ENCODE data around the gene SLC2A9. TPM values are rescaled to one million over a fixed set of nuclear protein-coding genes. Genes with fewer than 3 reads are reported as not detected.
"Not testable (repeated sequence)": the region's sequence is repeated elsewhere in the genome, so short reads cannot be mapped to it uniquely, and the experiment has no call there.

The SLC2A9 gene
- total RNA-seq, 2 donors from 2014 or later: 10.3 to 12.4 TPM

DNA sequence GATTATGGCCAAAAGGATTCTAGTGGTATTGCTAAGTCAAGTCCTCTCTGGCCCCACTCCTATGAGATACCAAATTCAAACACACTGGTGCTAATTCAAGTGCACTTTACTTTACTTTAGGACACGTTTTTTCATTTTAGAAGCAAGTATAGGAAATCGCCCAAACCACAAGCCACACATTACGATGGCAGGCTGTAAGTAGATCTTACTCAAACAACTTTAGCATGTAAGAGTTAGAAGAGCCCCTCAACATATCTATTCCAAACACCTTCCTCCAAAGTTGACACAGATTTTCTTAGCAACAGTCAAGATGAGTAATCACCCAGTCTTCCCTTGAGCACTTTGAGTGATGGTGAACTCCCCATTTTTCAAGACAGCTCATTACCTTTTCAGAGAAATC, 196.2 kb downstream of the SLC2A9 start:
- intact Hi-C loops (cut with DNase I): no loop called here
- ATAC-seq (no peak), DNase-seq (no peak)

DNA sequence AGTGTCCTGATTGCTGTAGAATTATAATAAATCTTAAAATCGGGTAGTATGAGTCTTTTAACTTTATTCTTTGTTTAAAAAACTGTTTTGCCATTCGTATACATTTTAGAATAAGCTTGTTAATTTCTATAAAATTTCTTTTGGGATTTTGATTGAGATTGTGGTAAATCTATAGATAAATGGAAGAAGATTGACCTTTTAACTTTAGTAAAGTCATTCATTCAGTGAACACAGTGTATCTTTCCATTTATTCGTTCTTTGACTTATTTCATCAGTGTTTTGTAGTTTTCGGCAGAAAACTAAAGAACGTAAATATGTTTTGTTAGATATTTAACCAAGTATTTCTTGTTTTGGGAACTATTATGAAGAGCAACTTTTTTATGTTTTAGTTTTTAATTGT, 201.0 kb downstream of the SLC2A9 start:
- no peak for DNase-seq
- no peak for ATAC-seq
- intact Hi-C loops (cut with DNase I): no loop called here

DNA sequence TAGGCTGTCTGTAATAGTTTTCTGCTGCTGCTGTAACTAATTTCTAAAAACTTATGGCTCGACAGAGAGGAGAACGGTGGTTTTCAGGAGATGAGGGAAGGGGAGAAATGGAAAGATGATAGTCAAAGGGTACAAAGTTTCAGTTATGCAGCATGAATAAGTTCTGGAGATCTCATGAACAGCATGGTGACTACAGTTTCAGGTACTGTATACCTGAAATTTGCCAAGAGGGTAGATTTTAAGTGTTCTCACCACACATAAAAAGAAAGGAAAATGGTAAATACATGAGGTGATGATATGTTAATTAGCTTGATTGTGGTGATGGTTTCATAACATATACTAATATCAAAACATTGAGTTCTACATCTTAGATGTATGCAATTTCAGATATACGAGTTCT, 205.0 kb downstream of the SLC2A9 start:
- no peak for DNase-seq
- no peak for ATAC-seq

DNA sequence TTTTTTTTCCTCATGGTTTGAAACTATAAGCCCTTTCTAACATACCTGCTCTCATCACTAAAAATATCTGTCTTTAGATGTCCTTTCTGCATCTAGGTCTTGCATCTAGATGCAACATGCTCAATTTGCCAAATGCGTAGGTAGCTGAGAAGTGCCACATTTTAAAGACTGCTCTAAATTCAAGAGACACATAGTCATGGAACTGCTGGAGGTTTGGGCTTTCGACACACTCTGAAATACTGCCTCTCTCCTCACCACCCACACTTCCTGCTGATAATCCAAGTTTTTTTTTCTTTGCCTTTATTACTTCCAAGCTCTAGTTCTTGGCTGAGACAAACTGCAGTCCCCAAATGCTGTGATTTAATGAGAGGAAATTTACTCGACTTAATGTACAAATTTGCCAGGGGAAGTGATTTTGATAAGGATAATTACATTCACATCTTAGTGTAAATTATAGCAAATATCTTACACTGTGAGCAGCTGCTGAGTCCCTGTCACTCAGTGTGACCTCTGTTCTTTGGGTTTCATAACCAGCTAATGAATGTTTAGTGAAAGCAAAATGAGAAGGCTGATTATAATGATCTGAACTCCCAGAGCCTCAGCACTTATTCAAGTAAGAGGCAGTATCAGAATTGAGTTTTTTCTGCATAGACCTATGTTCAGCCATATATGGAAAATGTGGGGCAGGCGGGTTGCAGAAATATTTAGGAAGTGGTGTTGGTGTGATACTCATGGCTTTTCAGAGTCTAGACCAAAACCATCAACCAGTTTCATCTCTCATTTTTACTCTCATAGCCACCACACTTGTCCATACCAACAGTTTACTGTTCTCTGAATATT, 208.6 kb downstream of the SLC2A9 start:
- ATAC-seq (peak; percentile 60 to 63), DNase-seq (no peak)

More for the DNA sequence above, 205.0 kb downstream of the SLC2A9 start:
- intact Hi-C loops (cut with DNase I): no loop called here

DNA sequence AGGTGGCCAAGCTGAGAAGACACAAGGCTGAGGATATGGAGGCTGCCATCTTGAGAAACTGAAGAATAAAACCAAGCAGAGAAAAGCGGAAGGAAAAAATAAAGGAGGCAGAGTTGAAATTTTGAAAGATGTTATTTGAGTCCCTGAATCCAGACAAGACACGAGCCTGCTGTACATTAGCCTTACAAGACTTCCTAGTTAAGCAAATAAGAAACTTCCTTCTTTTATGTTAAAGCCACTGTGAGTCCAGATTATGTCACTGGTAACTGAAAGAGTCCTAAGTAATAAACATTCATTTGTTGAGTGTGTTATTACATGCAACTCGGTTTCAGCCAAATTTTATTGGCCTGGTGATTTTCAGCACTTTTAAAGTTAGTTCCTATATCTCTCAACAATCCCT, 209.5 kb downstream of the SLC2A9 start:
- no peak for DNase-seq
- no peak for ATAC-seq
- intact Hi-C loops (cut with DNase I): no loop called here

More for the DNA sequence above, 208.6 kb downstream of the SLC2A9 start:
- intact Hi-C loops (cut with DNase I): no loop called here

DNA sequence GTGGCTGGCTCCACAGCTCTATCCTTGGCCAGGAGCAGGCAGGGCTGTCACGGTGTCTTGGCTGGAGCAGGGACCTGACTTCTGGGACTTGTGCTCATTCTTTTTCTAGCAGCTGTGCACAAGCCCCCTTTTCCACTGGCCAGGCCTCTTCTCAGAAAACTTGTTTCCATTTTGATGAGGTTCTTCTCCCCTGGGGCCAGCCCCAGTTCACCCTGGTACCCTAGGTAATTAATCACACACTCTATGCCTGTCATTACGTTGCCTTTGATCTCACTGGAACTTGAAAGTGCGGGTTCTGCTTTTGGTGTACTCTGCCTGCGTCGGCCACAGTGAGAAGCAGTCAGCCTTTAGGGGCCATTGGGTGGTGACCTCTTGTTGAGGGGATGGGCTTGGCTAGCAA, 213.2 kb downstream of the SLC2A9 start:
- ATAC-seq (no peak), DNase-seq (no peak)
- intact Hi-C loops (cut with DNase I): no loop called here

DNA sequence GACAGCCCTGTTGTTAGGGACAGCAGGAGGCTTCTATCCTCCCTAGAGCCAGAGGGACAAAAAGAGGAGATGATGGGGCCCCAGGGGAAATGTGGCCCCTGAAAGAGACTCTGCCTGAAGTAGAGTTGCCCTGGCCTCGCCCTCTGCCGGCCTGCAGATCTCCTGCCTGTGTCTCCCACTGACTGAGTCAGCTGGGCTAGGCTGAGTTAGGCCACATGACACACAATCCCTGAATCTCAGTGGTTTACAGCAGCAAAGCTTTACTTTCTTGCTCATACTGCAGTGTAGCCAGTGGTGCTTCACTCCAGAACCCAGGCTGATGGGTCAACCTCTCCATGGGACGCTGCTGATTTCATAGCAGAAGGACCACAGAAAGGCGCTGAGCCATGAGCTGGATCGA, 216.4 kb downstream of the SLC2A9 start:
- ATAC-seq: no peak

DNA sequence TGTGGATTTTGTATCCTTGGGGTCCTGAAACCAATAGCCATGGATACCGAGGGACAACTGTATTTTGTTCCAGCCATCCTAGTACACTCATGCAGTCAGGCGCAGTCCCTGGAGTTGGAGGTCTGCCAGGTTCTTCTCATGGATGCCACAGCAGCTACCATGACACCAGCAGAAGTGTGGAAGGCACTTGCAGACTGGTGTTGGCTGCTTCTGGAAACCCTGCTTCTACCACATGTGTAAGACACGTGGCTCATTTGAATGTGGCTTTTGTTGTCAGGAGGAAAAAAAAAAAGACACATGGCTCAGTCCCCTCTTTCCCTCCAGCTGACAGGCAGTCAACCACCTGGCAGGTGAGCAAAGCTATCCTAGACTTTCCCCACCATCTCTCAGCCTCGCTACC, 220.4 kb downstream of the SLC2A9 start:
- ATAC-seq (no peak), DNase-seq (no peak)
- intact Hi-C loops (cut with DNase I): no loop called here

More for the DNA sequence above, 216.4 kb downstream of the SLC2A9 start:
- intact Hi-C loops (cut with DNase I): no loop called here
- DNase-seq: no peak

DNA sequence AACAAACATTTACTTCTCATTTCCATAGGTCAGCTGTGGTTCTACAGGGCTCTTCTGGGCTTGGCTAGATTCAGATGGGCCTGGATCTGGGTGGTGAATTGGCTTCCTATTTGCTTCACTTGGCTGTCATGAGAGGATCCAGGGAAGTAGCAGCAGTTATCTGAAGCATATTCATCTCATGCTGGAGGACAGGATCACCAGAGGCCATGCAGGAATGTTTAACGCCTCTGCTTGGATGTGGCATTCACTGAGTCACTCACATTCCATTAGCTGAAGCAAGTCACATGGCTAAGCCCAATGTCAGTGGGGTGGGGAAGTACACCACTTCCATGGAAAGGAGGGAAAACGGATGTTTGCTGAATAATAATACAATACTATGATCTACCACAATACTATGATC, 224.7 kb downstream of the SLC2A9 start:
- DNase-seq; intact Hi-C loops (cut with DNase I); ATAC-seq: not testable (repeated sequence)

DNA sequence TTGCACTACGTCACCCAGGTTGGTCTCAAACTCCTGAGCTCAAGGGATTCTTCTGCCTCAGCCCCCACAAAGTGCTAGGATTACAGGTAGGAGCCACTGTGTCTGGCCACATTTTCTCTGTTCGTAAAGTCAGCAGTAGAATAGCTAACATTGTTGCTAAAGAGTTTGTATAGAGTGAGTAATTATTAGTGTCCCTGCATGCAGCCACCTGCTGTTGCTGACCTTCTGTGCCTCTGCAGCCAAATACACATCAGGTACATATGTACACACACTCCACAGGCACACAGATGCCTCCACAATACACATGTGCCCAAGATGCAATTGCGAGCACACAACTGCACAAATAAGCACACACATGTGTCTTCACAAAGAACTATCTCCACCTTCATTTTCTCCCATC, 228.9 kb downstream of the SLC2A9 start:
- ATAC-seq (no peak), DNase-seq (no peak)
- intact Hi-C loops (cut with DNase I): no loop called here

DNA sequence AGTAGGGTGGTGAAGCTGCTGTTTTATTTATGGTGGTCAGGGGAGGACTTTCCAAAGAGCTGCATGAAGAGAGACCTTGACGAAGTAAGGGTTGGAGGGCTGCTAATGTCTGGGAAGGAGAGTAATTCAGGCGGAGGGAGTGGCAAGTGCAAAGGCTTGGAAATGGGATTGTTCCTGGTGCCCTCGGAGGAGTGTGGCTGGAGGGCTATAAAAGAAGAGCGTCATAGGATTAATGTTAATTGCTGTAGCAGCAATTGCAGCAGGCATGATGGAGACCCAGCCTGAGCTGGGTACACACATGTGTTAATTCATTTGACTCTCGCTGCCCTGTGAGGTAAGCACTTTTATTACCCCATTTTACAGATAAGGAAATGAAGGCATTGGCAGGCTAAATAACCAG, 235.4 kb downstream of the SLC2A9 start:
- intact Hi-C loops (cut with DNase I); DNase-seq; ATAC-seq: not testable (repeated sequence)

DNA sequence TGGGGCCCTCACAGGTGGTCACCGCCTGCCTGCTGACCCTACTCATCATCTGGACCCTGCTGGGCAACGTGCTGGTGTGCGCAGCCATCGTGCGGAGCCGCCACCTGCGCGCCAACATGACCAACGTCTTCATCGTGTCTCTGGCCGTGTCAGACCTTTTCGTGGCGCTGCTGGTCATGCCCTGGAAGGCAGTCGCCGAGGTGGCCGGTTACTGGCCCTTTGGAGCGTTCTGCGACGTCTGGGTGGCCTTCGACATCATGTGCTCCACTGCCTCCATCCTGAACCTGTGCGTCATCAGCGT, 239.2 kb downstream of the SLC2A9 start:
- intact Hi-C loops (cut with DNase I): no loop called here
- no peak for DNase-seq
- ATAC-seq: no peak

DNA sequence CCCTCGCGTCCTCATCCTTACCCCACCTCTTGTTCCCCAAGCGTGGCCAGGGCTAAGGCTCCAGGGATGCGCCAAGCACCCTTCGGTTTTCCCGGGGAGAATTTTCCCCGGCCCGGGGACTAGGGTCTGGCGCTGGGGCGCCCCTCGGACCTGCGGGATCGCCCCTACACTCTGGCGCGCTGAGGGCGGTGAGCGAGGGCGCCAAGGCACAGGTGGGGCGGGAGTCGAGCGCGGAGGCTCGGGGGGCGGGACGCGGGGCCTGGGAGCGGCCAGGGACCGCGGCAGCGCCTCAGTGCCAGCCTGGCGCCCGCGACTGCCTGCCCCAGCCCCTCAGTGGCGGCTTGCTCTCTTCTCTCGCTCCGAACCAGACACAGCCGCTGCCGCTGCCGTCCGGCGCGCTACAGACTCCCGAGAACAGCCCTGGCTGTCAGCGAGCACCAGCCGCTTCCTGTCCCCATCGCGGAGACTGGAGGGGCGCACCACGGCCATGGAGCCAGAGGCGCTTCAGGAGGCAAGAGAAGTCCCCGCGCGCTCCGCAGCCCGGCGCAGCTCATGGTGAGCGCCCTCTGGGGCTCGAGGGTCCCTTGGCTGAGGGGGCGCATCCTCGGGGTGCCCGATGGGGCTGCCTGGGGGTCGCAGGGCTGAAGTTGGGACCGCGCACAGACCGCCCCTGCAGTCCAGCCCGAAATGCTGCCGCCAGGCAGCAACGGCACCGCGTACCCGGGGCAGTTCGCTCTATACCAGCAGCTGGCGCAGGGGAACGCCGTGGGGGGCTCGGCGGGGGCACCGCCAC, 239.8 kb downstream of the SLC2A9 start, which contains the start of gene DRD5:
Gene DRD5, plus strand, starts transcription at position 292 of the 793 bp plus-strand sequence. Its CDS starts 396 bp downstream, at position 688.
- intact Hi-C loops (cut with DNase I): no loop called here
- ATAC-seq: no peak
- DNase-seq: no peak

Other genes starting within 250 kb of the SLC2A9 start
- under 1 TPM; 0.21 to 0.47 TPM for gene DRD5, start 239.9 kb downstream of the SLC2A9 start, total RNA-seq
- gene WDR1, start 95.3 kb upstream of the SLC2A9 start, total RNA-seq: 100 to 1,000 TPM; 206 to 267 TPM

Data from left cardiac atrium (tissue), 4 donors.